HepG2 (cell line): ENCODE measurements around the gene MON1A. TPM values are rescaled to one million over a fixed set of nuclear protein-coding genes. Genes with fewer than 3 reads are reported as not detected.
A peak's percentile ranks its signal among the peaks of the same experiment; 100 is the strongest.

Experiments used
- DNMT3B ChIP-seq: conservative IDR thresholded peaks from 2 replicates; pipeline ENCODE4 v1.6.1; 2016; ENCODE audit warnings: missing biosample characterization, control low read depth
- ETS1 ChIP-seq: sonication (generic); formaldehyde crosslinking; IDR thresholded peaks from 2 replicates; pipeline ENCODE4 v1.4.0; 2020; ENCODE audit warnings: missing genetic modification reagents
- FOXA3 ChIP-seq: IDR thresholded peaks from 2 replicates; pipeline ENCODE4 v1.6.1; 2016; ENCODE audit warnings: missing genetic modification reagents, missing compliant biosample characterization
- GPN1 ChIP-seq: sonication (generic); formaldehyde crosslinking; IDR thresholded peaks from 2 replicates; pipeline ENCODE4 v1.5.1; 2020; ENCODE audit warnings: missing genetic modification reagents, borderline replicate concordance
- IKZF4 ChIP-seq: sonication (generic); formaldehyde crosslinking; IDR thresholded peaks from 2 replicates; pipeline ENCODE4 v1.5.1; 2020; ENCODE audit warnings: borderline replicate concordance, mild to moderate bottlenecking, low read depth, missing genetic modification reagents; ENCODE audit errors: not compliant biosample characterization
- MED13 ChIP-seq: sonication (generic); formaldehyde crosslinking; IDR thresholded peaks from 2 replicates; pipeline ENCODE4 v1.5.0; 2020; ENCODE audit warnings: missing genetic modification reagents
- NPAS2 ChIP-seq: sonication (generic); formaldehyde crosslinking; IDR thresholded peaks from 2 replicates; pipeline ENCODE4 v1.8.0; 2022; ENCODE audit warnings: mild to moderate bottlenecking, missing genetic modification reagents, borderline replicate concordance
- NR3C1 ChIP-seq: sonication (generic); formaldehyde crosslinking; IDR thresholded peaks from 2 replicates; pipeline ENCODE4 v1.4.0; 2020; ENCODE audit warnings: missing genetic modification reagents
- POLR2A ChIP-seq, 2 experiments: IDR thresholded peaks; 2 replicates each; pipeline ENCODE4 v1.6.1; 2011; ENCODE audit warnings: low read depth in 2 of 2, low read length in 2 of 2, mild to moderate bottlenecking in 1 of 2, moderate library complexity in 1 of 2; ENCODE audit not compliant: insufficient read depth in 1 of 2
- POLR2AphosphoS2 ChIP-seq: IDR thresholded peaks from 2 replicates; pipeline ENCODE4 v1.6.1; 2011; ENCODE audit warnings: low read depth, low read length, improper control_type of control experiment
- SOX5 ChIP-seq: IDR thresholded peaks from 2 replicates; pipeline ENCODE4 v1.6.1; 2016; ENCODE audit warnings: borderline replicate concordance
- SUZ12 ChIP-seq: fragments of 150-350 bp; IDR thresholded peaks from 2 replicates; pipeline ENCODE4 v1.6.1; 2014; ENCODE audit warnings: low read depth, low read length
- TCF12 ChIP-seq, 2 experiments: fragments of 450-650 bp in 1 of 2; sonication (generic) in 1 of 2; formaldehyde crosslinking in 1 of 2; IDR thresholded peaks; 2 replicates each; pipeline versions ENCODE4 v1.6.1 to v1.8.0; 2017 to 2022; ENCODE audit warnings: antibody characterized with exemption in 1 of 2, mild to moderate bottlenecking in 1 of 2, missing genetic modification reagents in 1 of 2, moderate library complexity in 1 of 2
- ZBTB39 ChIP-seq: sonication (generic); formaldehyde crosslinking; IDR thresholded peaks from 2 replicates; pipeline ENCODE4 v1.5.0; 2020; ENCODE audit warnings: missing genetic modification reagents
- ZBTB7A ChIP-seq: sonication (generic); formaldehyde crosslinking; IDR thresholded peaks from 2 replicates; pipeline ENCODE4 v1.8.0; 2022; ENCODE audit warnings: mild to moderate bottlenecking, missing genetic modification reagents
- ZFP90 ChIP-seq: sonication (generic); formaldehyde crosslinking; IDR thresholded peaks from 2 replicates; pipeline ENCODE4 v1.8.0; 2022; ENCODE audit warnings: missing genetic modification reagents, mild to moderate bottlenecking, inconsistent platforms, borderline replicate concordance
- ZHX2 ChIP-seq, 2 experiments: sonication (generic) in 1 of 2; formaldehyde crosslinking in 1 of 2; IDR thresholded peaks; 2 replicates each; pipeline versions ENCODE4 v1.6.1 to v1.9.0; 2014 to 2022; ENCODE audit warnings: antibody characterized with exemption in 1 of 2, borderline replicate concordance in 1 of 2, inconsistent platforms in 1 of 2, low read depth in 1 of 2, missing genetic modification reagents in 1 of 2
- ZNF24 ChIP-seq: fragments of 450-650 bp; IDR thresholded peaks from 2 replicates; pipeline ENCODE4 v1.6.1; 2017; ENCODE audit warnings: antibody characterized with exemption, mild to moderate bottlenecking
- ZNF451 ChIP-seq: sonication (generic); formaldehyde crosslinking; IDR thresholded peaks from 2 replicates; pipeline ENCODE4 v1.5.0; 2020; ENCODE audit warnings: mild to moderate bottlenecking, missing genetic modification reagents
- ZUFSP ChIP-seq: sonication (generic); formaldehyde crosslinking; IDR thresholded peaks from 2 replicates; pipeline ENCODE4 v1.9.0; 2021; ENCODE audit warnings: missing genetic modification reagents, mild to moderate bottlenecking, borderline replicate concordance
- polyA plus RNA-seq, 8 experiments: library from polyadenylated mRNA; depleted of rRNA in 3 of 8; stranded (reverse) in 7 of 8; unstranded in 1 of 8; fragments of >200 nt; fragmentation: Illumina TruSeq in 4 of 8; extraction: Trizol in 4 of 8; gene quantifications; 2 replicates each; pipeline versions ENCODE4 v1.2.1 to v1.2.3, GENCODE V29; 2011 to 2016; ENCODE audit warnings: low read depth in 4 of 8, missing spikeins in 1 of 8, mixed read lengths in 1 of 8; ENCODE audit not compliant: insufficient read depth in 1 of 8
- total RNA-seq, 5 experiments: library from RNA; depleted of rRNA; stranded (reverse); fragments of >200 nt; fragmentation: Illumina TruSeq; extraction: Trizol; gene quantifications; 2 replicates each; pipeline ENCODE4 v1.2.3, GENCODE V29; 2016; ENCODE audit warnings: low read depth in 1 of 5

MON1A gene
- total and polyA plus RNA-seq, 2 of the 13 experiments (the other 11 are each of a cell fraction or from before 2014, with no cell fraction given) = 4.6 to 9.0 TPM

- no peak for TF ChIP-seq ETS1
- TF ChIP-seq ZFP90 = no peak
- TF ChIP-seq ZBTB7A (CRISPR knock-in tag) = no peak
- no peak for TF ChIP-seq SUZ12
- TF ChIP-seq POLR2AphosphoS2 = no peak
- TF ChIP-seq DNMT3B (CRISPR knock-in tag) = no peak
- no peak for TF ChIP-seq GPN1 (CRISPR knock-in tag)
- TF ChIP-seq ZNF24 = no peak
- peak; percentile 46; the same call in 1 of the 2 replicates for TF ChIP-seq SOX5 (CRISPR knock-in tag)
- no peak for TF ChIP-seq ZNF451 (CRISPR knock-in tag)
- TF ChIP-seq FOXA3 = peak; percentile 47; the same call in 1 of the 2 replicates
- no peak for TF ChIP-seq NPAS2
- TF ChIP-seq NR3C1 (CRISPR knock-in tag) = no peak
- TF ChIP-seq IKZF4 = no peak
- no peak for TF ChIP-seq TCF12 (IDR thresholded peaks at IDR 0.05)
- no peak for TF ChIP-seq TCF12 (CRISPR knock-in tag; IDR thresholded peaks at IDR 0.05)
- no peak for TF ChIP-seq POLR2A (IDR thresholded peaks at IDR 0.05; ENCODE audit: insufficient read depth in 1 of 2, low read depth in 2 of 2, low read length in 2 of 2)
- TF ChIP-seq ZUFSP (CRISPR knock-in tag) = no peak
- no peak for TF ChIP-seq MED13 (CRISPR knock-in tag)
- no peak for TF ChIP-seq ZBTB39 (CRISPR knock-in tag)
- TF ChIP-seq ZHX2 (IDR thresholded peaks at IDR 0.05; ENCODE audit: low read depth) = no peak
- no peak for TF ChIP-seq ZHX2 (CRISPR knock-in tag; IDR thresholded peaks at IDR 0.05; ENCODE audit: borderline replicate concordance)
Observed at GRCh38 chr3:49873623-49874022, 56.0 kb downstream of the MON1A start (continued).
